Ishikawa (cell line): ENCODE measurements around the gene ANKRD11.

Source experiments
- CEBPB ChIP-seq: IDR thresholded peaks from 2 replicates; pipeline ENCODE4 v1.6.1; 2012
- CREB1 ChIP-seq: IDR thresholded peaks from 2 replicates; pipeline ENCODE4 v1.6.1; 2012; ENCODE audit warnings: low read depth
- EGR1 ChIP-seq: IDR thresholded peaks from 2 replicates; pipeline ENCODE4 v1.6.1; 2012
- EP300 ChIP-seq: IDR thresholded peaks from 2 replicates; pipeline ENCODE4 v1.6.1; 2012; ENCODE audit warnings: borderline replicate concordance
- FOXM1 ChIP-seq: IDR thresholded peaks from 2 replicates; pipeline ENCODE4 v1.6.1; 2012; ENCODE audit warnings: low read depth, borderline replicate concordance
- NFIC ChIP-seq: IDR thresholded peaks from 2 replicates; pipeline ENCODE4 v1.6.1; 2012
- RAD21 ChIP-seq: IDR thresholded peaks from 2 replicates; pipeline ENCODE4 v1.6.1; 2012; ENCODE audit warnings: low read depth
- TAF1 ChIP-seq: IDR thresholded peaks from 2 replicates; pipeline ENCODE4 v1.6.1; 2012; ENCODE audit warnings: low read depth, mild to moderate bottlenecking
- TCF12 ChIP-seq: IDR thresholded peaks from 2 replicates; pipeline ENCODE4 v1.6.1; 2012; ENCODE audit warnings: low read depth
- TEAD4 ChIP-seq: IDR thresholded peaks from 2 replicates; pipeline ENCODE4 v1.6.1; 2012
- YY1 ChIP-seq: IDR thresholded peaks from 2 replicates; pipeline ENCODE4 v1.6.1; 2012; ENCODE audit warnings: low read depth
- ZBTB7A ChIP-seq: IDR thresholded peaks from 2 replicates; pipeline ENCODE4 v1.6.1; 2012; ENCODE audit warnings: low read depth
- TF ChIP-seq, protein P1 (sequence below): IDR thresholded peaks from 2 replicates; pipeline ENCODE4 v1.6.1; 2012
- TF ChIP-seq, protein P2 (sequence below): IDR thresholded peaks from 2 replicates; pipeline ENCODE4 v1.6.1; 2012
- TF ChIP-seq, protein P3 (sequence below): IDR thresholded peaks from 2 replicates; pipeline ENCODE4 v1.6.1; 2012; ENCODE audit warnings: low read depth, mild to moderate bottlenecking

ANKRD11 gene

GRCh38 chr16:89268585-89268984, 221.8 kb downstream of the ANKRD11 start:
- TF ChIP-seq EGR1 = no peak
- TF ChIP-seq CEBPB = no peak
- TF ChIP-seq, protein P1, sequence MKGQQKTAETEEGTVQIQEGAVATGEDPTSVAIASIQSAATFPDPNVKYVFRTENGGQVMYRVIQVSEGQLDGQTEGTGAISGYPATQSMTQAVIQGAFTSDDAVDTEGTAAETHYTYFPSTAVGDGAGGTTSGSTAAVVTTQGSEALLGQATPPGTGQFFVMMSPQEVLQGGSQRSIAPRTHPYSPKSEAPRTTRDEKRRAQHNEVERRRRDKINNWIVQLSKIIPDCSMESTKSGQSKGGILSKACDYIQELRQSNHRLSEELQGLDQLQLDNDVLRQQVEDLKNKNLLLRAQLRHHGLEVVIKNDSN = no peak

GRCh38 chr16:89266521-89267134, 223.7 kb downstream of the ANKRD11 start:
- TF ChIP-seq EP300 (no peak), TCF12 (no peak), NFIC (no peak), CREB1 (no peak), TEAD4 (no peak), YY1 (no peak), TAF1 (no peak), CEBPB (no peak)
- TF ChIP-seq, protein P1 = no peak
- TF ChIP-seq, protein P2, sequence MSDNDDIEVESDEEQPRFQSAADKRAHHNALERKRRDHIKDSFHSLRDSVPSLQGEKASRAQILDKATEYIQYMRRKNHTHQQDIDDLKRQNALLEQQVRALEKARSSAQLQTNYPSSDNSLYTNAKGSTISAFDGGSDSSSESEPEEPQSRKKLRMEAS = no peak
- TF ChIP-seq, protein P3, sequence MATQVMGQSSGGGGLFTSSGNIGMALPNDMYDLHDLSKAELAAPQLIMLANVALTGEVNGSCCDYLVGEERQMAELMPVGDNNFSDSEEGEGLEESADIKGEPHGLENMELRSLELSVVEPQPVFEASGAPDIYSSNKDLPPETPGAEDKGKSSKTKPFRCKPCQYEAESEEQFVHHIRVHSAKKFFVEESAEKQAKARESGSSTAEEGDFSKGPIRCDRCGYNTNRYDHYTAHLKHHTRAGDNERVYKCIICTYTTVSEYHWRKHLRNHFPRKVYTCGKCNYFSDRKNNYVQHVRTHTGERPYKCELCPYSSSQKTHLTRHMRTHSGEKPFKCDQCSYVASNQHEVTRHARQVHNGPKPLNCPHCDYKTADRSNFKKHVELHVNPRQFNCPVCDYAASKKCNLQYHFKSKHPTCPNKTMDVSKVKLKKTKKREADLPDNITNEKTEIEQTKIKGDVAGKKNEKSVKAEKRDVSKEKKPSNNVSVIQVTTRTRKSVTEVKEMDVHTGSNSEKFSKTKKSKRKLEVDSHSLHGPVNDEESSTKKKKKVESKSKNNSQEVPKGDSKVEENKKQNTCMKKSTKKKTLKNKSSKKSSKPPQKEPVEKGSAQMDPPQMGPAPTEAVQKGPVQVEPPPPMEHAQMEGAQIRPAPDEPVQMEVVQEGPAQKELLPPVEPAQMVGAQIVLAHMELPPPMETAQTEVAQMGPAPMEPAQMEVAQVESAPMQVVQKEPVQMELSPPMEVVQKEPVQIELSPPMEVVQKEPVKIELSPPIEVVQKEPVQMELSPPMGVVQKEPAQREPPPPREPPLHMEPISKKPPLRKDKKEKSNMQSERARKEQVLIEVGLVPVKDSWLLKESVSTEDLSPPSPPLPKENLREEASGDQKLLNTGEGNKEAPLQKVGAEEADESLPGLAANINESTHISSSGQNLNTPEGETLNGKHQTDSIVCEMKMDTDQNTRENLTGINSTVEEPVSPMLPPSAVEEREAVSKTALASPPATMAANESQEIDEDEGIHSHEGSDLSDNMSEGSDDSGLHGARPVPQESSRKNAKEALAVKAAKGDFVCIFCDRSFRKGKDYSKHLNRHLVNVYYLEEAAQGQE = no peak

DNA sequence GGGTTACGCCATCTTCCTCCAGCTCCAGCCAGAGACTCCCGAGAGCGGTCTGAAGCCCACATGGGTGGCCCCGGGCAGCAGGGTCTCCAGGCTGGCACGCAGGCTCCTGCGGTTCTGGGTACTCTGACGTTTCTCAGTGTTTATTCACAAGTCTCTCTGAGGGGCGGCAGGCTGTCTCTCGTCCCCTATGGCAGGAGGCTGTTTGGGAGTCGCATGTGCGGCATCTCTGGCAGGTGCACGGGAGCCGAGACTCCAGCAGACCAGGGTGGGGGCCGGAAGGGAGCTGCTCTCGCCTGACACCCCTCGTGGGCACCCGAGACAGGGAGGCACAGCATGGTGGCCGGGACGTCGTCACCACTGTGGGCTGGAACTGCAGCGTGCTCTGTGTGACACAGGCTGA, 224.7 kb downstream of the ANKRD11 start:
- TF ChIP-seq TCF12 (no peak), ZBTB7A (no peak)

- TF ChIP-seq EP300 (no peak), NFIC (no peak), YY1 (no peak), RAD21 (no peak), TEAD4 (no peak), CEBPB (no peak), TAF1 (no peak), ZBTB7A (no peak), CREB1 (no peak)
- TF ChIP-seq, protein P3 = no peak
- TF ChIP-seq, protein P1 = no peak
Measured at GRCh38 chr16:89264800-89265550, 225.4 kb downstream of the ANKRD11 start.

- TF ChIP-seq TEAD4 (no peak), ZBTB7A (no peak), TAF1 (no peak), TCF12 (no peak), YY1 (no peak), EP300 (no peak), NFIC (no peak), EGR1 (no peak), CEBPB (no peak), RAD21 (no peak), FOXM1 (no peak), CREB1 (no peak)
- TF ChIP-seq, protein P3 = no peak
- TF ChIP-seq, protein P2 = no peak
- TF ChIP-seq, protein P1 = no peak
Measured at GRCh38 chr16:89261691-89262563, 228.4 kb downstream of the ANKRD11 start.
